SK-N-SH treated with all-trans-retinoic acid at 6 μM for 48 hours (cell line): ENCODE measurements around the gene NMRK1.

Source experiments
- ATAC-seq: fragments of 200-7000 bp; cut with Tn5 transposase; 3 replicates; pipeline ENCODE4 v1.9.1; 2020; ENCODE audit warnings: mild to moderate bottlenecking, moderate library complexity
- ARNTL ChIP-seq: fragments of 450-650 bp; formaldehyde crosslinking; IDR thresholded peaks from 2 replicates; pipeline ENCODE4 v1.5.0; 2020; ENCODE audit warnings: low read depth, mild to moderate bottlenecking, moderate library complexity, borderline replicate concordance
- BACH2 ChIP-seq: fragments of 250-450 bp; sonication (Bioruptor Pico); IDR thresholded peaks from 2 replicates; pipeline ENCODE4 v1.9.0; 2021; ENCODE audit warnings: mild to moderate bottlenecking, borderline replicate concordance
- CSDC2 ChIP-seq: fragments of 250-450 bp; sonication (Bioruptor Pico); IDR thresholded peaks from 2 replicates; pipeline ENCODE4 v1.5.0; 2020; ENCODE audit warnings: mild to moderate bottlenecking, moderate library complexity
- CSRNP3 ChIP-seq: fragments of 250-450 bp; sonication (Bioruptor Pico); IDR thresholded peaks from 2 replicates; pipeline ENCODE4 v1.5.1; 2021; ENCODE audit warnings: mild to moderate bottlenecking, moderate library complexity
- ESRRG ChIP-seq: fragments of 250-450 bp; sonication (Bioruptor Pico); IDR thresholded peaks from 2 replicates; pipeline ENCODE4 v1.6.1; 2021; ENCODE audit warnings: mild to moderate bottlenecking
- GLIS3 ChIP-seq: fragments of 250-450 bp; sonication (Bioruptor Pico); IDR thresholded peaks from 2 replicates; pipeline ENCODE4 v1.5.0; 2020; ENCODE audit warnings: mild to moderate bottlenecking, moderate library complexity
- ISL1 ChIP-seq: fragments of 250-450 bp; sonication (Bioruptor Pico); IDR thresholded peaks from 2 replicates; pipeline ENCODE4 v2.1.2; 2022; ENCODE audit warnings: mild to moderate bottlenecking, moderate library complexity
- OSR1 ChIP-seq: fragments of 250-450 bp; sonication (Bioruptor Pico); IDR thresholded peaks from 2 replicates; pipeline ENCODE4 v1.8.0; 2022; ENCODE audit warnings: moderate library complexity, mild to moderate bottlenecking, inconsistent platforms
- POU6F1 ChIP-seq: fragments of 250-450 bp; sonication (Bioruptor Pico); IDR thresholded peaks from 2 replicates; pipeline ENCODE4 v1.8.0; 2021; ENCODE audit warnings: low read depth, mild to moderate bottlenecking, moderate library complexity, borderline replicate concordance
- PPARA ChIP-seq: fragments of 250-450 bp; sonication (Bioruptor Pico); IDR thresholded peaks from 2 replicates; pipeline ENCODE4 v1.5.0; 2020; ENCODE audit warnings: mild to moderate bottlenecking, borderline replicate concordance
- RARB ChIP-seq: fragments of 250-450 bp; sonication (Bioruptor Pico); IDR thresholded peaks from 2 replicates; pipeline ENCODE4 v1.8.0; 2021; ENCODE audit warnings: mild to moderate bottlenecking, moderate library complexity
- TCF4 ChIP-seq: fragments of 250-450 bp; sonication (Bioruptor Pico); IDR thresholded peaks from 2 replicates; pipeline ENCODE4 v1.8.0; 2021; ENCODE audit warnings: mild to moderate bottlenecking, moderate library complexity, borderline replicate concordance
- TOX ChIP-seq: fragments of 250-450 bp; sonication (Bioruptor Pico); IDR thresholded peaks from 2 replicates; pipeline ENCODE4 v1.8.0; 2021; ENCODE audit warnings: mild to moderate bottlenecking, moderate library complexity, borderline replicate concordance
- TSHZ2 ChIP-seq: fragments of 250-450 bp; sonication (Bioruptor Pico); IDR thresholded peaks from 2 replicates; pipeline ENCODE4 v1.5.0; 2020; ENCODE audit warnings: mild to moderate bottlenecking, moderate library complexity
- ZC3H10 ChIP-seq: fragments of 250-450 bp; sonication (Bioruptor Pico); IDR thresholded peaks from 2 replicates; pipeline ENCODE4 v1.5.1; 2021; ENCODE audit warnings: mild to moderate bottlenecking, moderate library complexity
- ZFP3 ChIP-seq: fragments of 250-450 bp; sonication (Bioruptor Pico); IDR thresholded peaks from 2 replicates; pipeline ENCODE4 v1.5.0; 2020; ENCODE audit warnings: mild to moderate bottlenecking, moderate library complexity
- ZNF565 ChIP-seq: fragments of 450-650 bp; formaldehyde crosslinking; conservative IDR thresholded peaks from 2 replicates; pipeline ENCODE4 v1.5.0; 2020; ENCODE audit warnings: low read depth, mild to moderate bottlenecking, moderate library complexity
- ZNF70 ChIP-seq: fragments of 450-650 bp; formaldehyde crosslinking; IDR thresholded peaks from 2 replicates; pipeline ENCODE4 v1.5.0; 2020; ENCODE audit warnings: mild to moderate bottlenecking, moderate library complexity
- ZNF8 ChIP-seq: fragments of 450-650 bp; formaldehyde crosslinking; IDR thresholded peaks from 2 replicates; pipeline ENCODE4 v1.5.0; 2020; ENCODE audit warnings: mild to moderate bottlenecking, moderate library complexity
- TF ChIP-seq, protein P1 (sequence below): fragments of 250-450 bp; sonication (Bioruptor Pico); IDR thresholded peaks from 2 replicates; pipeline ENCODE4 v1.8.0; 2020; ENCODE audit warnings: mild to moderate bottlenecking, moderate library complexity, borderline replicate concordance
- TF ChIP-seq, protein P2 (sequence below): fragments of 250-450 bp; sonication (Bioruptor Pico); IDR thresholded peaks from 2 replicates; pipeline ENCODE4 v1.5.1; 2020; ENCODE audit warnings: low read depth, mild to moderate bottlenecking, moderate library complexity

NMRK1 gene

GRCh38 chr9:75106857-75107256 is 18.9 kb upstream of the NMRK1 start:
- TF ChIP-seq PPARA (CRISPR knock-in tag): no peak
- no peak for TF ChIP-seq POU6F1 (CRISPR knock-in tag)
- TF ChIP-seq GLIS3: no peak
- TF ChIP-seq, protein P1, sequence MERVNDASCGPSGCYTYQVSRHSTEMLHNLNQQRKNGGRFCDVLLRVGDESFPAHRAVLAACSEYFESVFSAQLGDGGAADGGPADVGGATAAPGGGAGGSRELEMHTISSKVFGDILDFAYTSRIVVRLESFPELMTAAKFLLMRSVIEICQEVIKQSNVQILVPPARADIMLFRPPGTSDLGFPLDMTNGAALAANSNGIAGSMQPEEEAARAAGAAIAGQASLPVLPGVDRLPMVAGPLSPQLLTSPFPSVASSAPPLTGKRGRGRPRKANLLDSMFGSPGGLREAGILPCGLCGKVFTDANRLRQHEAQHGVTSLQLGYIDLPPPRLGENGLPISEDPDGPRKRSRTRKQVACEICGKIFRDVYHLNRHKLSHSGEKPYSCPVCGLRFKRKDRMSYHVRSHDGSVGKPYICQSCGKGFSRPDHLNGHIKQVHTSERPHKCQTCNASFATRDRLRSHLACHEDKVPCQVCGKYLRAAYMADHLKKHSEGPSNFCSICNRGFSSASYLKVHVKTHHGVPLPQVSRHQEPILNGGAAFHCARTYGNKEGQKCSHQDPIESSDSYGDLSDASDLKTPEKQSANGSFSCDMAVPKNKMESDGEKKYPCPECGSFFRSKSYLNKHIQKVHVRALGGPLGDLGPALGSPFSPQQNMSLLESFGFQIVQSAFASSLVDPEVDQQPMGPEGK (CRISPR knock-in tag): no peak
- no peak for TF ChIP-seq BACH2
- TF ChIP-seq ZFP3 (CRISPR knock-in tag): no peak
- TF ChIP-seq TOX: no peak
- TF ChIP-seq, all 23 proteins: peak for 0
- ATAC-seq: no peak

- TF ChIP-seq ZNF8 (no peak), RARB (CRISPR knock-in tag) (no peak), ESRRG (no peak), CSRNP3 (CRISPR knock-in tag) (no peak), GLIS3 (no peak), CSDC2 (CRISPR knock-in tag) (no peak), TOX (no peak), ISL1 (no peak), ARNTL (no peak), BACH2 (no peak), TSHZ2 (CRISPR knock-in tag) (no peak), ZNF70 (CRISPR knock-in tag) (no peak)
- TF ChIP-seq, protein P1 (CRISPR knock-in tag): no peak
- no peak for ATAC-seq
Measured at GRCh38 chr9:75105841-75106240, 17.9 kb upstream of the NMRK1 start.

GRCh38 chr9:75105019-75105540 is 17.1 kb upstream of the NMRK1 start:
- no peak for TF ChIP-seq ESRRG
- TF ChIP-seq OSR1: no peak
- TF ChIP-seq, protein P2, sequence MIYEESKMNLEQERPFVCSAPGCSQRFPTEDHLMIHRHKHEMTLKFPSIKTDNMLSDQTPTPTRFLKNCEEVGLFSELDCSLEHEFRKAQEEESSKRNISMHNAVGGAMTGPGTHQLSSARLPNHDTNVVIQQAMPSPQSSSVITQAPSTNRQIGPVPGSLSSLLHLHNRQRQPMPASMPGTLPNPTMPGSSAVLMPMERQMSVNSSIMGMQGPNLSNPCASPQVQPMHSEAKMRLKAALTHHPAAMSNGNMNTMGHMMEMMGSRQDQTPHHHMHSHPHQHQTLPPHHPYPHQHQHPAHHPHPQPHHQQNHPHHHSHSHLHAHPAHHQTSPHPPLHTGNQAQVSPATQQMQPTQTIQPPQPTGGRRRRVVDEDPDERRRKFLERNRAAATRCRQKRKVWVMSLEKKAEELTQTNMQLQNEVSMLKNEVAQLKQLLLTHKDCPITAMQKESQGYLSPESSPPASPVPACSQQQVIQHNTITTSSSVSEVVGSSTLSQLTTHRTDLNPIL (CRISPR knock-in tag): no peak
- TF ChIP-seq ZFP3 (CRISPR knock-in tag): no peak
- no peak for TF ChIP-seq POU6F1 (CRISPR knock-in tag)
- TF ChIP-seq ZNF8: no peak
- TF ChIP-seq, protein P1 (CRISPR knock-in tag): no peak
- TF ChIP-seq PPARA (CRISPR knock-in tag): no peak
- no peak for TF ChIP-seq ZC3H10 (CRISPR knock-in tag)
- TF ChIP-seq TCF4: no peak
- TF ChIP-seq TOX: no peak
- TF ChIP-seq ZNF565 (CRISPR knock-in tag): no peak
- no peak for ATAC-seq
